HCT116 (cell line): Measurements from ENCODE around the gene NRAP.

Source experiments
- ELF1 ChIP-seq: IDR thresholded peaks from 2 replicates; pipeline ENCODE4 v1.6.1; 2012; ENCODE audit warnings: low read depth, borderline replicate concordance
- EZH2 ChIP-seq: fragments of 200-600 bp; sonication (generic); IDR thresholded peaks from 2 replicates; pipeline ENCODE4 v1.6.1; 2017; ENCODE audit warnings: antibody characterized with exemption, mixed run types
- EZH2phosphoT487 ChIP-seq: fragments of 200-600 bp; IDR thresholded peaks from 2 replicates; pipeline ENCODE4 v1.6.1; 2018; ENCODE audit warnings: antibody characterized with exemption, borderline replicate concordance
- POLR2A ChIP-seq: IDR thresholded peaks from 2 replicates; pipeline ENCODE4 v1.7.0; 2011; ENCODE audit warnings: borderline replicate concordance; ENCODE audit not compliant: insufficient read depth, insufficient read length; ENCODE audit errors: extremely low read depth
- POLR2AphosphoS5 ChIP-seq: IDR thresholded peaks from 2 replicates; pipeline ENCODE4 v1.6.1; 2011; ENCODE audit warnings: mild to moderate bottlenecking, low read depth, low read length, moderate library complexity
- RAD21 ChIP-seq: IDR thresholded peaks from 2 replicates; pipeline ENCODE4 v1.6.1; 2012; ENCODE audit warnings: low read depth, mild to moderate bottlenecking
- SP1 ChIP-seq: IDR thresholded peaks from 2 replicates; pipeline ENCODE4 v1.6.1; 2012; ENCODE audit warnings: low read depth
- SRF ChIP-seq: IDR thresholded peaks from 2 replicates; pipeline ENCODE4 v1.6.1; 2012; ENCODE audit warnings: low read depth
- TCF7L2 ChIP-seq: IDR thresholded peaks from 2 replicates; pipeline ENCODE4 v1.7.0; 2011; ENCODE audit warnings: borderline replicate concordance, inconsistent platforms; ENCODE audit not compliant: insufficient read depth, insufficient read length; ENCODE audit errors: extremely low read depth
- ZNF274 ChIP-seq: fragments of 200-500 bp; sonication (Bioruptor generic); IDR thresholded peaks from 2 replicates; pipeline ENCODE4 v1.6.1; 2014; ENCODE audit warnings: mild to moderate bottlenecking, low read depth, low read length, inconsistent platforms
- TF ChIP-seq, protein P1 (sequence below), 3 experiments: fragments of 200-600 bp in 1 of 3; sonication (generic) in 1 of 3; IDR thresholded peaks in 2 of 3; conservative IDR thresholded peaks in 1 of 3; 2 replicates each; pipeline ENCODE4 v1.5.1; 2012 to 2017; ENCODE audit warnings: low read depth in 2 of 3, low read length in 2 of 3, antibody characterized with exemption in 1 of 3, borderline replicate concordance in 1 of 3, control low read depth in 1 of 3, mild to moderate bottlenecking in 1 of 3, mixed read lengths in 1 of 3, mixed run types in 1 of 3, moderate library complexity in 1 of 3; ENCODE audit not compliant: insufficient read depth in 1 of 3

DNA sequence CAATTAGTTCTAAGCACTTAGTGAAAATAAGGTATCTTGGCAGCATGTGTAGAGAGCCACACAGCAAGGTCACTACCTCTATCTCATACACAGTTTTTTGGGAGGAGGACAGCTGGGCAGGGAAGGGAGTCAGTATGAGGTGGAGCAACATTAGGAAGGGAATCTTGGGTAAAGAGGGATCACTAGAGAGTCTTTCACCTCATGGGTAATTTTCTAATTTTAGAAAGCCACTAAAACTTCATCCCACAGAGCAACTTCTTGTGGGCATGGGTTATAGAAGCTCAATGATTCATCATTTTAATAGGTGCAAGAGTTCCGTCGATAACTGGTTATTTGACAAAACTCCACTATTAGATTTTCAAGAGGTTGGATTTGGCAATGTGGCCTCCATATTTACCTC, 2.5 kb downstream of the NRAP start:
- TF ChIP-seq TCF7L2 = no peak
- no peak for TF ChIP-seq POLR2A
- TF ChIP-seq, protein P1, sequence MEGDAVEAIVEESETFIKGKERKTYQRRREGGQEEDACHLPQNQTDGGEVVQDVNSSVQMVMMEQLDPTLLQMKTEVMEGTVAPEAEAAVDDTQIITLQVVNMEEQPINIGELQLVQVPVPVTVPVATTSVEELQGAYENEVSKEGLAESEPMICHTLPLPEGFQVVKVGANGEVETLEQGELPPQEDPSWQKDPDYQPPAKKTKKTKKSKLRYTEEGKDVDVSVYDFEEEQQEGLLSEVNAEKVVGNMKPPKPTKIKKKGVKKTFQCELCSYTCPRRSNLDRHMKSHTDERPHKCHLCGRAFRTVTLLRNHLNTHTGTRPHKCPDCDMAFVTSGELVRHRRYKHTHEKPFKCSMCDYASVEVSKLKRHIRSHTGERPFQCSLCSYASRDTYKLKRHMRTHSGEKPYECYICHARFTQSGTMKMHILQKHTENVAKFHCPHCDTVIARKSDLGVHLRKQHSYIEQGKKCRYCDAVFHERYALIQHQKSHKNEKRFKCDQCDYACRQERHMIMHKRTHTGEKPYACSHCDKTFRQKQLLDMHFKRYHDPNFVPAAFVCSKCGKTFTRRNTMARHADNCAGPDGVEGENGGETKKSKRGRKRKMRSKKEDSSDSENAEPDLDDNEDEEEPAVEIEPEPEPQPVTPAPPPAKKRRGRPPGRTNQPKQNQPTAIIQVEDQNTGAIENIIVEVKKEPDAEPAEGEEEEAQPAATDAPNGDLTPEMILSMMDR (IDR thresholded peaks at IDR 0.05 in 2 of 3, conservative IDR thresholded peaks at IDR 0.05 in 1 of 3; ENCODE audit: borderline replicate concordance in 1 of 3, insufficient read depth in 1 of 3, low read depth in 2 of 3, low read length in 2 of 3) = no peak
- no peak for TF ChIP-seq SRF
- no peak for TF ChIP-seq ELF1
- TF ChIP-seq ZNF274 = no peak
- TF ChIP-seq POLR2AphosphoS5 = no peak
- TF ChIP-seq SP1 = no peak
- TF ChIP-seq EZH2phosphoT487 = no peak
- no peak for TF ChIP-seq RAD21
- no peak for TF ChIP-seq EZH2
